Measurements from ENCODE around the gene FOXO3.

FOXO3 gene

DNA sequence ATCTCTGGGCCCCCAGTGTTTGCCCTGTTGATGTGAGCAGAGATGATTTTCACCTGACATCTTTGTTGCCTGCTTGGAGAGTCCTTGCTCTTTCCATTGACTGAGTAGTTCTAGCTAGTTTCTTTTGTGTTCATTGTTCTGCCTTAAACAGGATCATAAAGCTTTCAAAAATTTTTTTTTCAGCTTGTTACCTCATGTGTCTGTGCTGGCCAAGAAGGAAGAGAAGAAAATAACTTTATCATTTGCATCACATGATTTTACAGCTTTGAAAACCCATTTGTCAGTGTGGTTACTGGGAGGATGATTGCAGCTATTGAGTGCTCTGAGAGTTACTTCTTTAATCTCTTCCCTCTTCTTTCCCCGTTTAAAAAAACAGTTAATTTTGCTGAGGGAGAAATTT, 16.0 kb downstream of the FOXO3 start:
- peak; percentile 71 to 77 for DNase-seq

GRCh38 chr6:108578166-108578565, 17.4 kb downstream of the FOXO3 start:
- no peak for DNase-seq

GRCh38 chr6:108578595-108579327, 18.0 kb downstream of the FOXO3 start:
- DNase-seq, result no peak

DNA sequence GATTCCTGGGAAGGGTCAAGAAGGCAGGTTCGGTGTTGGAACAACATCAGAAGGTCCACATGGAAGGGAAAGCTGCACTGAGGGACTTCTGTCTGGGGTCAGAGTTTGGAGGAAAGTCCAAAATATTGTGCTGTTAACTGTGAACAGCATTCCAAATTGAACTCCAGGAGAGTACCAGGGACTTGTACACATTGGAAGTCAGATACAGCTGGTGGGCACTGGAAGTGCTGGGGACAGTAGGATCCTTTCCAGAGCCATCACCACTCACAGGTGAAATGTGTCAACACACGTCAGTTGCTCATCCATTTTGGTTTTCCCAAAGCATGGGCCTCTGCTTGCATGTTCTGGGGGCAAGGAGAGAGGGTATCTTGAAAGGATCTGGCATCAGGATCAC, 18.6 kb downstream of the FOXO3 start:
- DNase-seq, result no peak

- no peak for DNase-seq
Measured at GRCh38 chr6:108580646-108581045, 19.9 kb downstream of the FOXO3 start.

- DNase-seq, result peak; percentile 89 to 92
Measured at GRCh38 chr6:108581237-108581931, 20.7 kb downstream of the FOXO3 start.

DNA sequence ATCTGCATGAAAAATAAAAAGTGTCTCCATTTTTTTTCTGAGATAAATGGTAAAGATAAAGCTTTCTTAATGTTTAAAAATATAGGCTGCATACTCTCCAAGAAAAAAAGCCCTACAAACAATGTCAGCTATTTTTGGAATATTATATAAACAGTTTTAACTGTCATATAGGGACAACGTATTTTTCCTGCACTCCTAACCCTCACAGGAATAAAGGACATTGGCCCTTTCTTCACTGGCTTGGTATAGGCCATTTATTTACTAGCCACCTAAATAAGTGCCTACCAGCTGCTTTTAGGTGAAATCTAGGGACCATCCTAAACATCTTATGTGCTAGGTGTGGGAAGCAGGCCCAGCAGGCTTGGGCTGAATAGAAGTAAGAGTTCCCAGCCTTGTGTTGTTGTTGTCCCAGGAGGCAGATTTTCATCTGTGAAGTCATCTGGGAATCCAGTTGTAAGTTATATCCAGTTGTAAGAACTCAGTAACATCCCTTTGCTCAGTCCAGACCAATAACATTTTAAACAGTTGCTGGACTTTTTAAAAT, 21.3 kb downstream of the FOXO3 start:
- DNase-seq, result no peak

GRCh38 chr6:108582618-108583017, 21.9 kb downstream of the FOXO3 start:
- DNase-seq, result no peak

GRCh38 chr6:108584323-108584722, 23.6 kb downstream of the FOXO3 start:
- no peak for DNase-seq

DNA sequence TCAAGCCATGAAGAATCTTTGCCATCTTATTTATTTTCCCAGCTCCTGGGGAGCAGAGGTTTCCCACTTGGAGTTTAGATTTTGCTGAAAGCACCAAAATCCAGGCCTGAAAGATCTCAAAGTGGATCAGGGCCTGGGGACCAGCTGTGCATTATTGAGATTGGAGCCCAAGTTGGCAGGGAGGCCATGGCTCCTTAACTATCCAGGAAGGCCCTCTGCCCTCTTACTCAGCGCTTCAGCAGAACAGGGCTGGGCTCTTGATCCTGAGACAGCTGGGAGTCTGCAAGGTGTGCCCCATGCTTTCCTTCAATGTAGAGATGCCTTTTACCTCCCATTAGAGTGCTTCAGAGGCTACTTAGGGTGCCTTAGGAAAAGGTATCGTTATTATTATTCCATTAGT, 24.6 kb downstream of the FOXO3 start:
- no peak for DNase-seq

GRCh38 chr6:108585921-108586536, 25.3 kb downstream of the FOXO3 start:
- DNase-seq, result no peak

- DNase-seq, result no peak
Measured at GRCh38 chr6:108587258-108588059, 26.7 kb downstream of the FOXO3 start.

- no peak for DNase-seq
Measured at GRCh38 chr6:108588586-108588985, 27.9 kb downstream of the FOXO3 start.

DNA sequence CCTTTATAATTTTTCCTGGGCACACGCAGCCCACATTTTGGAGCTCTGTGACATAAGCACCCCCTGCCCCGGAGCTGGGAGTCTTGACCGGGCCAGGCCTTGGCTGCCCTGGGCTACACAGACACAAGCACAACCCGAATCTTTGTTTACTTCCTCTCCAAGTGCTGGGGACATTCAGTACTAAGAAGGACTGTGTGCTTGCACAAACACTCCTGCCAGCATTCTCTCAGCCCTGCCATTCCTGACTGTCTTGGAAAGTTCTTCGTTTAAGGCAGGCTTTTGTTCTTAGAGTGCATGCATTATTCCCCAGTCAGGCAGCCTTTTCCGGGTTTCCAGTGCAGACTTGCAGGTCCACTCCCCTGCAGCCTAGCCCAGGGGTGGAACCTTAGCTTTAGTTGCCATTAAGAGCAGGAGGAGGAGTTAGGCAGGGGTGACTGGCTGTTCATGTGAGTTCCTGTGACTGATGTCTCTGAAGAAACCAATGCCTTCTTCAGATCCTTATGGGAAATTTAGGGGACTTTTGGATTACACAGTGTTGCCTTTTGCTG, 28.6 kb downstream of the FOXO3 start:
- DNase-seq, result peak in 1 of 2 experiments; percentile 20

GRCh38 chr6:108591040-108591816, 30.5 kb downstream of the FOXO3 start:
- DNase-seq, result no peak

- DNase-seq, result peak; percentile 53 to 62
Measured at GRCh38 chr6:108592371-108593337, 31.9 kb downstream of the FOXO3 start.

DNA sequence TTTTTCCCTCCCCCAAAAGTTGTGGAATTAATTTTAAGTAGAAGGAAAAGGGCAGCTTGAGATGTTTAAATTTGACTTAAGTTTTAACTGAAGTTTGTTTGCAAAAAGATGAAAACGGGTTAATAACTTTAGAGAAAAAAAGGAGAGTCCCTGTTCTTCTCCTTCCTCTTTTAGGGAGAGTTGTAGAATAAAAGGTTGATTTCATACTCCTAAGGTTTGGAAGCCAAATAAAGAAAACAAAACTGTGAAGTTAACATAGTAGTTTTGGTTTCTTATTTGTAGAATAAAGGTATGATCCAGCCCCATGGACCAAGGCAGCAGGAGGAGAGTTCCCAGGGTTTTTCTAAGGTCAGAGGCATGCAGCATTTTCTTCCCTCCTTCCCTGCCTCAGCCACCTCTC, 33.4 kb downstream of the FOXO3 start:
- no peak for DNase-seq

- DNase-seq, result no peak
Measured at GRCh38 chr6:108594640-108595039, 33.9 kb downstream of the FOXO3 start.

DNA sequence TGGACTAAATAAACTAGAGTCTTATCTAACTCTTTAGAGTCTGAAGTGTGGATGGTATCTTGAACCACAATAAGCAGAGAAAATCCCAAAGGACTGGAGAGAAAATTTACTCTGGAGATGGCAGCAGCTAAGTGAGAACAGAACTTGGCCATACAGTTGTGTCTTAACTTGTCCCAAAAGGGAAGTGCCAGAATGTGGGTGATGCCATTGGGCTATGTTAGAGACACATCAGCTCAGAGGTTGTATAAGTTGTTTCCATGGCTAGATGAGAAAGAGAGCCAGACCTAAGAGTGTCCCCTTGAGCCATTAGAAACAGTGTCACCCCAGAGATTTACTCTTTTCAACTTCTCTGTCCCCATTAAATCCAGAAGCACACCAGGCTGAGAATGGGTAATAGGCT, 36.2 kb downstream of the FOXO3 start:
- peak; percentile 69 to 71 for DNase-seq

- DNase-seq, result peak in 1 of 2 experiments; percentile 7
Measured at GRCh38 chr6:108597572-108598304, 37.0 kb downstream of the FOXO3 start.

Measured in AML-193 (cell line).